ENCODE data around the gene BCAS4. TPM values are rescaled to one million over a fixed set of nuclear protein-coding genes. Genes with fewer than 3 reads are reported as not detected.
A peak's percentile ranks its signal among the peaks of the same experiment; 100 is the strongest.
"Not testable (repeated sequence)": the region's sequence is repeated elsewhere in the genome, so short reads cannot be mapped to it uniquely, and the experiment has no call there.

The BCAS4 gene
- total RNA-seq, 1 donor from 2014 or later = 8.9 TPM

- peaks cover 25% of the 10 kb centered on the region for H3K4me1 Mint-ChIP-seq (ENCODE audit: low read depth)
- H3K27ac Mint-ChIP-seq = peak overlapping the region; percentile 41
- H3K27me3 Mint-ChIP-seq = no peaks in the 10 kb centered on the region
- DNase-seq (ENCODE audit: low spot score, unreplicated experiment) = no peak
- H3K4me3 Mint-ChIP-seq (ENCODE audit: low read depth) = no peak overlapping the region
- no peaks in the 10 kb centered on the region for H3K9me3 Mint-ChIP-seq (ENCODE audit: low read depth)
- TF ChIP-seq CTCF (IDR thresholded peaks at IDR 0.05; ENCODE audit: unreplicated experiment) = no peak
- H3K36me3 Mint-ChIP-seq (ENCODE audit: insufficient read depth) = no peaks in the 10 kb centered on the region
These were observed 35.2 kb upstream of the BCAS4 start for GRCh38 chr20:50759678-50760077.

GRCh38 chr20:50762045-50762422, 32.8 kb upstream of the BCAS4 start:
- peak overlapping the region; percentile 99 for H3K27ac Mint-ChIP-seq
- H3K4me1 Mint-ChIP-seq (ENCODE audit: low read depth) = peaks cover 29% of the 10 kb centered on the region
- no peaks in the 10 kb centered on the region for H3K9me3 Mint-ChIP-seq (ENCODE audit: low read depth)
- no peaks in the 10 kb centered on the region for H3K27me3 Mint-ChIP-seq
- peak overlapping the region; percentile 57 for H3K4me3 Mint-ChIP-seq (ENCODE audit: low read depth)
- no peaks in the 10 kb centered on the region for H3K36me3 Mint-ChIP-seq (ENCODE audit: insufficient read depth)
- no peak for DNase-seq (ENCODE audit: low spot score, unreplicated experiment)
- TF ChIP-seq CTCF (IDR thresholded peaks at IDR 0.05; ENCODE audit: unreplicated experiment) = no peak

- H3K4me1 Mint-ChIP-seq (ENCODE audit: low read depth) = peaks cover 34% of the 10 kb centered on the region
- no peaks in the 10 kb centered on the region for H3K36me3 Mint-ChIP-seq (ENCODE audit: insufficient read depth)
- H3K27me3 Mint-ChIP-seq = no peaks in the 10 kb centered on the region
- no peak for TF ChIP-seq CTCF (IDR thresholded peaks at IDR 0.05; ENCODE audit: unreplicated experiment)
- no peak for DNase-seq (ENCODE audit: low spot score, unreplicated experiment)
- H3K9me3 Mint-ChIP-seq (ENCODE audit: low read depth) = no peaks in the 10 kb centered on the region
- peak overlapping the region; percentile 99 for H3K27ac Mint-ChIP-seq
- peak overlapping the region; percentile 57 for H3K4me3 Mint-ChIP-seq (ENCODE audit: low read depth)
These were observed 32.2 kb upstream of the BCAS4 start for GRCh38 chr20:50762435-50763220.

- H3K27me3 Mint-ChIP-seq; H3K4me3 Mint-ChIP-seq (ENCODE audit: low read depth); DNase-seq (ENCODE audit: low spot score, unreplicated experiment); H3K36me3 Mint-ChIP-seq (ENCODE audit: insufficient read depth); H3K9me3 Mint-ChIP-seq (ENCODE audit: low read depth): not testable (repeated sequence)
- Mint-ChIP-seq H3K4me1 (ENCODE audit: low read depth) (peaks cover 37% of the 10 kb centered on the region), H3K27ac (peak overlapping the region; percentile 95)
These were observed 31.1 kb upstream of the BCAS4 start for GRCh38 chr20:50763550-50764458.

- H3K9me3 Mint-ChIP-seq (ENCODE audit: low read depth); H3K36me3 Mint-ChIP-seq (ENCODE audit: insufficient read depth); H3K27me3 Mint-ChIP-seq; H3K4me3 Mint-ChIP-seq (ENCODE audit: low read depth); DNase-seq (ENCODE audit: low spot score, unreplicated experiment); H3K27ac Mint-ChIP-seq: not testable (repeated sequence)
- H3K4me1 Mint-ChIP-seq (ENCODE audit: low read depth) = peaks cover 37% of the 10 kb centered on the region
These were observed 29.6 kb upstream of the BCAS4 start for GRCh38 chr20:50765251-50765650.

GRCh38 chr20:50765674-50766073, 29.2 kb upstream of the BCAS4 start:
- TF ChIP-seq CTCF (IDR thresholded peaks at IDR 0.05; ENCODE audit: unreplicated experiment) = no peak
- no peaks in the 10 kb centered on the region for H3K9me3 Mint-ChIP-seq (ENCODE audit: low read depth)
- H3K27me3 Mint-ChIP-seq = no peaks in the 10 kb centered on the region
- H3K4me1 Mint-ChIP-seq (ENCODE audit: low read depth) = peaks cover 37% of the 10 kb centered on the region
- no peak for DNase-seq (ENCODE audit: low spot score, unreplicated experiment)
- H3K4me3 Mint-ChIP-seq (ENCODE audit: low read depth) = no peak overlapping the region
- H3K27ac Mint-ChIP-seq = no peak overlapping the region
- no peaks in the 10 kb centered on the region for H3K36me3 Mint-ChIP-seq (ENCODE audit: insufficient read depth)

GRCh38 chr20:50766955-50767809, 27.7 kb upstream of the BCAS4 start:
- not testable (repeated sequence) for H3K4me3 Mint-ChIP-seq (ENCODE audit: low read depth); H3K36me3 Mint-ChIP-seq (ENCODE audit: insufficient read depth); H3K9me3 Mint-ChIP-seq (ENCODE audit: low read depth); H3K27me3 Mint-ChIP-seq; DNase-seq (ENCODE audit: low spot score, unreplicated experiment)
- H3K27ac Mint-ChIP-seq = peak overlapping the region; percentile 74
- H3K4me1 Mint-ChIP-seq (ENCODE audit: low read depth) = peaks cover 25% of the 10 kb centered on the region

- not testable (repeated sequence) for H3K27me3 Mint-ChIP-seq
These were observed 25.9 kb upstream of the BCAS4 start for GRCh38 chr20:50768991-50769390.

More at GRCh38 chr20:50768991-50769390, 25.9 kb upstream of the BCAS4 start:
- H3K27ac Mint-ChIP-seq; DNase-seq (ENCODE audit: low spot score, unreplicated experiment); H3K9me3 Mint-ChIP-seq (ENCODE audit: low read depth); H3K36me3 Mint-ChIP-seq (ENCODE audit: insufficient read depth); H3K4me3 Mint-ChIP-seq (ENCODE audit: low read depth): not testable (repeated sequence)
- peaks cover 16% of the 10 kb centered on the region for H3K4me1 Mint-ChIP-seq (ENCODE audit: low read depth)

Measured in progenitor cell of endocrine pancreas (in vitro differentiated cells).